IPS-20b (cell line): ENCODE results near the gene UTRN.
A peak's percentile ranks its signal among the peaks of the same experiment; 100 is the strongest.

Experiments
- H3K27ac ChIP-seq: one replicate; pipeline ENCODE4 v1.5.1; 2013; ENCODE audit warnings: low read length
- H3K27me3 ChIP-seq: 2 replicates; pipeline ENCODE4 v1.6.1; 2013; ENCODE audit warnings: mild to moderate bottlenecking, low read length, inconsistent platforms; ENCODE audit not compliant: insufficient read depth
- H3K36me3 ChIP-seq: 2 replicates; pipeline ENCODE4 v1.6.1; 2013; ENCODE audit warnings: low read depth, mild to moderate bottlenecking, inconsistent platforms, low read length, moderate library complexity; ENCODE audit not compliant: insufficient read depth
- H3K4me1 ChIP-seq: 2 replicates; pipeline ENCODE4 v1.6.1; 2013; ENCODE audit warnings: mild to moderate bottlenecking, control low read depth, inconsistent platforms, low read length, moderate library complexity; ENCODE audit not compliant: insufficient read depth
- H3K4me3 ChIP-seq: 2 replicates; pipeline ENCODE4 v1.5.1; 2013; ENCODE audit warnings: mild to moderate bottlenecking, low read length, inconsistent platforms
- H3K9ac ChIP-seq: 2 replicates; pipeline ENCODE4 v1.6.1; 2013; ENCODE audit warnings: low read depth, mild to moderate bottlenecking, inconsistent platforms, low read length, moderate library complexity
- H3K9me3 ChIP-seq: 2 replicates; pipeline ENCODE4 v1.6.1; 2013; ENCODE audit warnings: mild to moderate bottlenecking, low read depth, low read length, inconsistent platforms; ENCODE audit not compliant: insufficient read depth

The UTRN gene

GRCh38 chr6:144284783-144285547, at the start of gene UTRN:
TSS of gene UTRN (plus strand) at chr6:144285335. CDS start at chr6:144291829, 6,494 bp downstream.
- Histone ChIP-seq H3K36me3 (no peaks in the 10 kb centered on the region), H3K27me3 (peaks cover 41% of the 10 kb centered on the region), H3K4me1 (peaks cover 10% of the 10 kb centered on the region), H3K9me3 (no peaks in the 10 kb centered on the region), H3K4me3 (peak within 1 kb of the TSS; percentile 94), H3K27ac (peak within 1 kb of the TSS; percentile 22), H3K9ac (peak within 1 kb of the TSS; percentile 82)

DNA sequence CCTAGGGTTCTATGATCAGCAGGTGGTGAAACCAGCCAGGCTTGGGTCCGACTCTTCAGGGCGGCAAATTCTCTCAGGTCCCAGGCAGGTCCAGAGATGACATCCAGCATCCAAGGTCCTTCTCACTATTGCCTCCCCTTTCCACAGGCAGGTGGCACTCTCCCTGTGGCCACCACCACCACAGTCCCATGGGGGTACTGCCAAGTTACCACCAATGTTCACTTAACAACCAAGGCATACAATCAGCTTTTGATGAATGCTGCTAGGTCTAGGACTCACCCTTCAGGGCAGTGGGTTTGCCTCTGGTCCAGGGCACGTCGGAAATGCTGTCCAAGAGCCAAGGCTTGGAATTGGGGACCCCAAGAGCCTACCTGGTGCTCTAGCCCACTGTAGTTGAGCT, 40.4 kb upstream of the UTRN start:
- no peak overlapping the region for H3K4me3 ChIP-seq
- no peaks in the 10 kb centered on the region for H3K9me3 ChIP-seq
- H3K27ac ChIP-seq = no peak overlapping the region
- H3K9ac ChIP-seq = no peak overlapping the region
- H3K4me1 ChIP-seq = no peaks in the 10 kb centered on the region
- no peaks in the 10 kb centered on the region for H3K27me3 ChIP-seq
- H3K36me3 ChIP-seq = no peaks in the 10 kb centered on the region

DNA sequence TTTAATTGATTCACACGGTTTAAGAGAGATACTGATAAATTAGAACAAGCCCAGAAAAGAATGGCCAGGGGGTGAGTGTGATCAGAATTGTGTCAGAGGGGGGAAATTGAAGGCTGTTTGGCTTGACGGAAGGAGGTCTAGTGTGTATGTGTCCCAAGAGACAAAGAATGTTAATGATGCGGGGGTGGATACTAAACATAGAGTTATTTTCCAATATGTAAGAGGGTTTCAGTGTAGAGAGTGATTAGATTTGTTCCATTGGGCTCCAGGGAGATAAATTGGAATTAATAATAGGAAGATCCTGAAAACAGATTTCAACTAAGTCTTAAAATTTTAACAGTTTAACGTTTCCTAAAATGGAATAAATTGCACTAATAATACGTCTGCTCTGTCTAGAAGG, 38.1 kb upstream of the UTRN start:
- Histone ChIP-seq H3K4me3 (no peak overlapping the region), H3K27ac (no peak overlapping the region), H3K9ac (no peak overlapping the region), H3K9me3 (no peaks in the 10 kb centered on the region), H3K27me3 (no peaks in the 10 kb centered on the region), H3K36me3 (no peaks in the 10 kb centered on the region), H3K4me1 (0 out of 2 replicates have a peak, but pooled peaks cover 3% of the 10 kb centered on the region)

- no peak overlapping the region for H3K4me3 ChIP-seq
- no peak overlapping the region for H3K27ac ChIP-seq
- H3K9ac ChIP-seq = no peak overlapping the region
- H3K4me1 ChIP-seq = 0 out of 2 replicates have a peak, but pooled peaks cover 3% of the 10 kb centered on the region
- no peaks in the 10 kb centered on the region for H3K27me3 ChIP-seq
- H3K9me3 ChIP-seq = no peaks in the 10 kb centered on the region
- H3K36me3 ChIP-seq = no peaks in the 10 kb centered on the region
Measured at GRCh38 chr6:144248003-144248402, 37.1 kb upstream of the UTRN start.

GRCh38 chr6:144248476-144249301, 36.4 kb upstream of the UTRN start:
- no peak overlapping the region for H3K27ac ChIP-seq
- no peaks in the 10 kb centered on the region for H3K27me3 ChIP-seq
- no peak overlapping the region for H3K9ac ChIP-seq
- H3K4me1 ChIP-seq = 0 out of 2 replicates have a peak, but pooled peaks cover 3% of the 10 kb centered on the region
- H3K9me3 ChIP-seq = no peaks in the 10 kb centered on the region
- H3K36me3 ChIP-seq = no peaks in the 10 kb centered on the region
- no peak overlapping the region for H3K4me3 ChIP-seq

- H3K9me3 ChIP-seq = no peaks in the 10 kb centered on the region
- 0 out of 2 replicates have a peak, but pooled peaks cover 3% of the 10 kb centered on the region for H3K4me1 ChIP-seq
- no peak overlapping the region for H3K27ac ChIP-seq
- no peaks in the 10 kb centered on the region for H3K27me3 ChIP-seq
- no peaks in the 10 kb centered on the region for H3K36me3 ChIP-seq
- H3K4me3 ChIP-seq = no peak overlapping the region
- H3K9ac ChIP-seq = no peak overlapping the region
Measured at GRCh38 chr6:144250276-144250675, 34.9 kb upstream of the UTRN start.

DNA sequence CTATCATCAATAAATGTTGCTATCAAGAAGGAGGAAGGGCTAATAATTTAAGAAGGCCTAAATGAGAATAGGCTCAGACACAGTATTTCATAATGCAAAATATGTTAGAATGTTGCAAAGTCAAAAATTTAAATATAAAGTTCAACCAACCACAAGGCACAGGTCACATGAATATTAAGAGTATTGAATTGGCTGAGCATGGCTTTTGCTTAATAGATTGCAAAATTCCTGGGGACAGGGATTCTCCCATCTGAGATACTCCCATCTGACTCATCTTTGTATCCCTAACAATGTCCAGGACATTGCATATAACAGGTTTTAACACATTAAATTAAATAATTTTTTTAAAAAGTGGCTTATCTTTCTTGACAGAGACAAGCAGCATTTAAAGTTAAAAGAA, 32.9 kb upstream of the UTRN start:
- Histone ChIP-seq H3K4me3 (no peak overlapping the region), H3K27ac (no peak overlapping the region), H3K4me1 (0 out of 2 replicates have a peak, but pooled peaks cover 3% of the 10 kb centered on the region), H3K36me3 (no peaks in the 10 kb centered on the region), H3K9me3 (no peaks in the 10 kb centered on the region), H3K9ac (no peak overlapping the region), H3K27me3 (no peaks in the 10 kb centered on the region)

- H3K4me3 ChIP-seq = no peak overlapping the region
- H3K9ac ChIP-seq = no peak overlapping the region
- H3K27me3 ChIP-seq = no peaks in the 10 kb centered on the region
- H3K4me1 ChIP-seq = peaks cover 14% of the 10 kb centered on the region; the same call in 1 of the 2 replicates
- H3K9me3 ChIP-seq = no peaks in the 10 kb centered on the region
- H3K36me3 ChIP-seq = no peaks in the 10 kb centered on the region
- H3K27ac ChIP-seq = no peak overlapping the region
Measured at GRCh38 chr6:144259986-144260385, 25.1 kb upstream of the UTRN start.

DNA sequence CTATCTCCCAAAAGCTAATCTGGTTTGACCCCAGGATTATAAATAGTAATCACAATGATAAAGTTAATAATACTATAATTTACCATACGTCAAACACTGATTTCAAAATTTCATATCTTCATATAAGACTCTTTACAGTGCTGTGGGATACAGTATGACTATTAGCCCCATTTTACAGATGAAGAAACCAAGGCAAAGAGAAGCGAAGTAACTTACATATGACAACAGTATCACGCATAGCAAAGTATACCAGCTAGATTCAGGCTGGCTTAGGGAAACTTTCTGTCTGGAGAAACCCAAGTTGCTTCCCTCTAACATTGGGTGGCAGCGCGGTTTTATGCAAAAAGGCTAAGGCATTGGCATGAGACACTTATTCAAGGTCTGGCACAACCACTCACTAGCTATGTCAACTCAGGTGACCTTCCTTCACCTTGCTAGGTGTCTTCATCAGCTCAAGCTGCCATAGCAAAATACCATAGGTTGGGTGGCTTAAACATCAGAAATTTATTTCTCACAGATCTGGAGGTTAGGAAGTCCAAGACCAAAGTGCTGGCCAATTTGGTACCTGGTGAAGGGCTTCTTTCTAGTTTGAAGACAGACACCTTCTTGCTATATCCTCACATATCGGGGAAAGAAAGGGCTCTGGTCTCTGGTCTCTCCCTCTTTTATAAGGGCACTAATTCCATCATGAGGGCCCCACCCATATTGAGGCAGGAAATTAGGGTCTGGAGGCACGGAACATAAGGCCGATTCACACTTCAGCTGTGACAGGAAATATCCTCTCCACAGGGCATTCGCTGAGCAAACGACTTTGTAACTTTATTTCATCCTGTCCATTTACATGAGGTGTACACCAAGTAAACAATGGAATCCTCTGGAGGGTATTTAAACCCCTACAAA, 22.4 kb upstream of the UTRN start:
- Histone ChIP-seq H3K9me3 (no peaks in the 10 kb centered on the region), H3K27me3 (no peaks in the 10 kb centered on the region), H3K9ac (no peak overlapping the region), H3K4me1 (peaks cover 25% of the 10 kb centered on the region; the same call in 1 of the 2 replicates), H3K36me3 (no peaks in the 10 kb centered on the region), H3K4me3 (no peak overlapping the region), H3K27ac (no peak overlapping the region)

DNA sequence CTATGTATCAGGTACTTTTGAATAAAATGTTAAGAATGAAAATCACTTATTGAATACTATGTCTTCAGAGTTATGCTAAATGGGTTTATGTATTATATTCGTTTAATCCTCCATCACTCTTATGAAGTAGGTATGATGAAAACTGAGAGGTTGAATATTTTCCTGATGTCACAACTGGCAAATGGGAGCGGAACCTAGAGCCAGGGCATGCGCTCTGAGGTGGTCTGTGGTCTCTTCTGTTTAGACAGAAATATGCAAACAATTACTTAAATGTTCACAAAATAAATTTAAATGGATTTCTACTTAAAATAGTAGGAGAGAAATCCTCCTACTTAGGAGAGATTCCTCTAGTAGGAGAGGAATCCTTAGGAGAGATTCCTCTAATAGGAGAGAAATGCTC, 21.3 kb upstream of the UTRN start:
- Histone ChIP-seq H3K27me3 (no peaks in the 10 kb centered on the region), H3K9ac (no peak overlapping the region), H3K27ac (no peak overlapping the region)

More for the DNA sequence above, 21.3 kb upstream of the UTRN start:
- Histone ChIP-seq H3K36me3 (no peaks in the 10 kb centered on the region), H3K4me1 (peaks cover 25% of the 10 kb centered on the region; the same call in 1 of the 2 replicates), H3K9me3 (no peaks in the 10 kb centered on the region), H3K4me3 (no peak overlapping the region)
